H1 (cell line): ENCODE results near the gene TOM1L2. TPM values are rescaled to one million over a fixed set of nuclear protein-coding genes. Genes with fewer than 3 reads are reported as not detected.

ENCODE experiments used
- ASH2L ChIP-seq: fragments of 200-600, 300-600 bp; sonication (generic); IDR thresholded peaks from one replicate; pipeline ENCODE4 v1.7.1; 2017; ENCODE audit warnings: low read length
- CEBPB ChIP-seq: IDR thresholded peaks from 2 replicates; pipeline ENCODE4 v1.6.1; 2012; ENCODE audit warnings: low read depth, low read length
- CHD1 ChIP-seq: IDR thresholded peaks from 2 replicates; pipeline ENCODE4 v1.6.1; 2012; ENCODE audit warnings: low read depth, low read length, improper control_type of control experiment
- CTCF ChIP-seq, 3 experiments: IDR thresholded peaks; 1 replicate in 2 of 3; 2 replicates in 1 of 3; pipeline versions ENCODE4 v1.5.1 to v1.6.1; 2011; ENCODE audit warnings: low read length in 3 of 3, mild to moderate bottlenecking in 3 of 3, inconsistent platforms in 2 of 3, low read depth in 1 of 3, moderate library complexity in 1 of 3; ENCODE audit not compliant: insufficient read depth in 1 of 3; ENCODE audit errors: control extremely low read depth in 1 of 3
- EGR1 ChIP-seq: IDR thresholded peaks from 2 replicates; pipeline ENCODE4 v1.6.1; 2011; ENCODE audit warnings: low read depth, low read length, borderline replicate concordance
- GABPA ChIP-seq: IDR thresholded peaks from 2 replicates; pipeline ENCODE4 v1.6.1; 2011; ENCODE audit warnings: mild to moderate bottlenecking, low read length, moderate library complexity, borderline replicate concordance; ENCODE audit not compliant: insufficient read depth
- KDM4A ChIP-seq: IDR thresholded peaks from one replicate; pipeline ENCODE4 v1.7.1; 2012; ENCODE audit warnings: low read depth, mild to moderate bottlenecking, moderate library complexity, low read length, inconsistent platforms; ENCODE audit not compliant: severe bottlenecking
- KDM5A ChIP-seq: fragments of 200-600 bp; IDR thresholded peaks from 2 replicates; pipeline ENCODE4 v1.7.1; 2012; ENCODE audit warnings: mild to moderate bottlenecking, low read length, inconsistent platforms, mixed read lengths
- NRF1 ChIP-seq: IDR thresholded peaks from 2 replicates; pipeline ENCODE4 v1.6.1; 2011; ENCODE audit warnings: mild to moderate bottlenecking, low read depth, low read length, improper control_type of control experiment
- RBBP5 ChIP-seq: IDR thresholded peaks from 2 replicates; pipeline ENCODE4 v1.7.1; 2012; ENCODE audit warnings: low read depth, mild to moderate bottlenecking, inconsistent platforms, low read length, moderate library complexity, borderline replicate concordance
- RXRA ChIP-seq: IDR thresholded peaks from 2 replicates; pipeline ENCODE4 v1.6.1; 2011; ENCODE audit warnings: low read depth, mild to moderate bottlenecking, low read length, moderate library complexity; ENCODE audit not compliant: insufficient read depth
- TEAD4 ChIP-seq: IDR thresholded peaks from 2 replicates; pipeline ENCODE4 v1.6.1; 2012; ENCODE audit warnings: low read depth, low read length, inconsistent platforms, mixed read lengths
- polyA plus RNA-seq, 7 experiments: library from polyadenylated mRNA; depleted of rRNA in 3 of 7; stranded (reverse) in 5 of 7; unstranded in 2 of 7; fragments of >200 nt in 5 of 7; fragments of 200-250 nt in 2 of 7; gene quantifications; 1 replicate in 5 of 7; 2 replicates in 1 of 7; 4 replicates in 1 of 7; pipeline versions ENCODE4 v1.2.1 to v1.2.3, GENCODE V29; 2011 to 2013; ENCODE audit warnings: missing spikeins in 2 of 7, mixed read lengths in 2 of 7
- total RNA-seq: library from RNA; stranded (reverse); fragmentation: NEBNext Ultra II Directional; extraction: Animal tissue kit (Norgen Biotek cat#: 25700); gene quantifications from 2 replicates; pipeline ENCODE4 v1.2.1, GENCODE V29; 2021

Gene TOM1L2
- total and polyA plus RNA-seq, 2 of the 8 experiments (the other 6 are each of a cell fraction or from before 2014, with no cell fraction given), result 2.0 to 3.4 TPM

GRCh38 chr17:17971431-17972125 is 622 bp downstream of the TOM1L2 start (continued):
- TF ChIP-seq CTCF (IDR thresholded peaks at IDR 0.05; ENCODE audit: control extremely low read depth in 1 of 3, insufficient read depth in 1 of 3, low read depth in 1 of 3, low read length in 3 of 3) (no peak), RBBP5 (no peak), CHD1 (no peak), TEAD4 (no peak), KDM5A (no peak), RXRA (no peak), EGR1 (no peak), CEBPB (no peak), ASH2L (no peak), NRF1 (no peak), GABPA (no peak), KDM4A (no peak)
- TF ChIP-seq, all 59 proteins: peak for 0
